ENCODE measurements around the gene WLS.

GRCh38 chr1:68173936-68174737 lies 58.2 kb downstream of the WLS start:
- TF ChIP-seq, protein P1, sequence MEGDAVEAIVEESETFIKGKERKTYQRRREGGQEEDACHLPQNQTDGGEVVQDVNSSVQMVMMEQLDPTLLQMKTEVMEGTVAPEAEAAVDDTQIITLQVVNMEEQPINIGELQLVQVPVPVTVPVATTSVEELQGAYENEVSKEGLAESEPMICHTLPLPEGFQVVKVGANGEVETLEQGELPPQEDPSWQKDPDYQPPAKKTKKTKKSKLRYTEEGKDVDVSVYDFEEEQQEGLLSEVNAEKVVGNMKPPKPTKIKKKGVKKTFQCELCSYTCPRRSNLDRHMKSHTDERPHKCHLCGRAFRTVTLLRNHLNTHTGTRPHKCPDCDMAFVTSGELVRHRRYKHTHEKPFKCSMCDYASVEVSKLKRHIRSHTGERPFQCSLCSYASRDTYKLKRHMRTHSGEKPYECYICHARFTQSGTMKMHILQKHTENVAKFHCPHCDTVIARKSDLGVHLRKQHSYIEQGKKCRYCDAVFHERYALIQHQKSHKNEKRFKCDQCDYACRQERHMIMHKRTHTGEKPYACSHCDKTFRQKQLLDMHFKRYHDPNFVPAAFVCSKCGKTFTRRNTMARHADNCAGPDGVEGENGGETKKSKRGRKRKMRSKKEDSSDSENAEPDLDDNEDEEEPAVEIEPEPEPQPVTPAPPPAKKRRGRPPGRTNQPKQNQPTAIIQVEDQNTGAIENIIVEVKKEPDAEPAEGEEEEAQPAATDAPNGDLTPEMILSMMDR (IDR thresholded peaks at IDR 0.05; ENCODE audit: poor library complexity, severe bottlenecking): no peak
- TF ChIP-seq SMC3 (conservative IDR thresholded peaks at IDR 0.05; ENCODE audit: poor library complexity) (no peak), REST (IDR thresholded peaks at IDR 0.05; ENCODE audit: borderline replicate concordance) (no peak), POLR2AphosphoS5 (IDR thresholded peaks at IDR 0.05) (peak; percentile 43)

All from neural cell (in vitro differentiated cells).